ENCODE results near the gene ARHGAP21.

Gene ARHGAP21

DNA sequence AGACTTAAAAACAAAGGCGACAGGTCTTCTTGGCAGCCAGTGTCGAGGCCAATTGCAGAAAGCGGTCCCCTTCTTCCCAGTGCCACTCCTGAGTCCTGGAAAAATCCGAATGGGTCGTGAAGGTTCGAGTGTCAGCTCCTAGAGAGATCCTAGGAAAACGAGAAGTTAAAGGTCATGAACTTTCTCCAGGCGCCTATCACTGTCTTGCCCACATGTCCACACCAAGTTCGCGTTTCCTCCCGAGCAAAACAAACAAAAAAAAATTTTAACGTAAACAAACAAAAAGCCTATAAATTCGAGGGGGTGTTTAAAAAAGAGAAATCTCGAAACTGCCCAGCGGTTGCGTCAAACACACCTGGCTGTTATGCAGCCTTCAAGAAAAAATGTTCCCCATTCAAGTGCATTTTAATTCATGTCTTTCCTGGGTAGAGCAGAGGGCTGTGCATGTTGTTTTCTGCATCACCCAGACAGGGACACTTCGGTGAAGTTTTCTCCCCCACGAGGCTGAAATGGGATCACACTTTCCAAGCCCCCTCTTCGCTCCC lies 1.5 kb downstream of the ARHGAP21 start:
- DNase-seq = peak; percentile 41 to 54 (median 48)

DNA sequence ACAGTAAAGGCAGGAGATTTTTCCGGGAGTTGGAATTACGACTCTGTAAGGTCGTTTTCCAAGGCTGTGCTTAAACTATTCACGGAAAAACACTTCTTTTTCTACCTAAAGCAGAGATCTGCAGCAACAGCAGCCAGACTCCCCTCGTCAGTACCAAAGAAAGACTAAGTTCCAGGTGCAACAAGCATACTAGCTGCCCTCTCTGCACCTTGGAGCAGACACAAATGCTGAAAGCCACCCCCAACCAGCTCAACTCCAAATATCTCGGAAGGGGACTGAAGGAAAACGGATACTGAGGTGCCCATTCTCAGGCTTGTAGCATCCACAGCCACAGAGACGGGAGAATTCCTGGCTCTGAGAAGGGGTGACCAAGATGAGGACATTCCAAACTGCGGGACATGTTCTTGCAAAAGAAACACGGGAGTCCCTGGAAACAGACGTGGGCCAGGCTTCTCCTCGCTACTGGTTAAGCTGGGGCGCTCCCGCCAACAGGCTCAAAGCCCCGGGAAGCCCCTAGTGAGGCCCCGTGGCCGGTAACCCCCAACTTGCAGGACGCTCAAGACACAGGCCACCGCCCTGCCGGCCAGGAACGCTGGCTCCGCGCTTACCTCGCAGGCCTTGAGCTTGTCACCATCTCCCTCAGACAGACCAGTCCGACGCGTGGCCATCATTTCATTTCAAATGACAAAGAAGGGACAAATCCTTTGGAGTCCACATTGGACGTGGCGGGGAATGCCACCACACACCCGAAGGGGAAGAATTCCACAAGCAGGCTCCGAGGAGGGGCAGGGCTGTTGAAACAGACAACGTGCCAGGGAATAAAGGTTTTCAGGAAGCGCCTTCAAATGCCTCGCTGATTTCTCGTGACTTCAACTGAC lies 2.2 kb downstream of the ARHGAP21 start:
- peak in 2 of 3 donors; percentile 16 to 36 for DNase-seq

DNA sequence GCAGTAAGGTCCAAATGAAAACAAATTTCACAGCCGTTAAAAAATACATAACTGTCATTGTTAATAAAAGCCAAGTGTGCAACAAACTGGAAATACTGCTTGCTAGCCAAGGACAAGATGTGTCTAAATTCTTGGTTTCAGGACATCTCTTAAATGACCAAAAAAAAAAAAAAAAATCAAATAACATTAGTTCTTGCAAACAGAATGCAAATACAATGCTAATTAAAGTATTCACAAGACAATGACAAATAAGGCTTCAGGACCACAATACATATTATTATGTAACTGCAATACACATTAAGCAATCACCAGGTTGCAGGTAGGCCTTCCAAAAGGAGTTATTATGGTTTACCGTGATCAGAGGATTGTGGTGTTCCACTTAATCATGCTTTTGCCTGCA lies 3.6 kb downstream of the ARHGAP21 start:
- no peak for DNase-seq

DNA sequence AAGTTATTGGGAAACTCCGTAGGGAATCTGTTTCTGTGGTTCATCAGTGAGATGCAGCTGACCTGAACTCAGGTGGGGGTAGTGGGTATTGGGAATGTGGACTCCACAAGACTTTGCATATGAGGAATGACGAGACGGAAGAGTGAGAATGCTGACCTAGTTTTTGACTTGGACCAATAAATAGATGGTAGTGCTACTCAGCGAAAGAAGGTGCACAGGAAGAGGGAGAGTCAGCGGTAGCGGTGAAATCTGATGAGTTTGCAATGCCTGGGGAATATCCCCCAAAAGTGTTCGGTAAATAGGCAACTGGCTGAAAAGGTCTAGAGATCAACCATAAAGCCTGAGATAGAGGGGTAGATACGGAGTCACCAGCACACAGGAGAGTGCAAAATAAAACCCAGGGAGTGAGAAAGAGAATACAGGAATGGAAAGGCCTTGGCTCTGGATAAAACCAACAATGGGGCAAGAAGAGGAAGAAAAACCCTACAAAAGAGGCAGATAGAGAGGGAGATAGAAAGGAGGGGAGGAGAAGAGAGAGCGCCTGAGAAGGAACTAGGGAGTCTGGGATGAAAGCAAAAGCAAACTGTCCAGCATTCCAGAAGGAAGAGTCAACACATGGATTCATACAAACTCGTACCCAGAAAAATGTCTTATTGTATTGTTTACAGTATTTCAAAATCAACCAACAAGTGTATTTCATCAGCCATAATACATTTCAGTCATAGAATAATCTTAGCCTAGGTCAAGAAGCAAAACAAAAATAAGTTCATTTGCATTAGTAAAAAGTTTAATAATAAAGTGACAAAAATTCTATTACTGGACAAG lies 5.4 kb downstream of the ARHGAP21 start:
- DNase-seq = no peak

DNA sequence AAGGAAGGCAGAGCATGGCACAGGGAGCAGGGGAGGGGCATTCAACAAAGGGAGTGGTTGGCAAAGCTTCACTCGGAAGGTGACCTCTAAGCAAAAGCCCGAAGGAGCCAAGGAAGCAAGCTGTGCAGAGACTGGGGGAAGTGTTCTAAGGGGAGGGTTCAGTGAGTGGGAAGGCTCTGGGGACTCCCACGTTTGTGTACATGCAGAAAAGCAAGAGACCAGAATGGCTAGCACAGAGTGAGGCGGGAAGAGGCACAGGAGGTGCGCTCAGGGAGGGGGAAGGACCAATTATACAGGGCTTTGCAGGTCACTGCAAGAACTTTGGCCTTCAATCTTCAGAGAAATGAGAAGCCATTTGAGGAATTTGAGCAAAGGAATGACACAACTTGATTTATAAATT lies 7.4 kb downstream of the ARHGAP21 start:
- no peak for DNase-seq

DNA sequence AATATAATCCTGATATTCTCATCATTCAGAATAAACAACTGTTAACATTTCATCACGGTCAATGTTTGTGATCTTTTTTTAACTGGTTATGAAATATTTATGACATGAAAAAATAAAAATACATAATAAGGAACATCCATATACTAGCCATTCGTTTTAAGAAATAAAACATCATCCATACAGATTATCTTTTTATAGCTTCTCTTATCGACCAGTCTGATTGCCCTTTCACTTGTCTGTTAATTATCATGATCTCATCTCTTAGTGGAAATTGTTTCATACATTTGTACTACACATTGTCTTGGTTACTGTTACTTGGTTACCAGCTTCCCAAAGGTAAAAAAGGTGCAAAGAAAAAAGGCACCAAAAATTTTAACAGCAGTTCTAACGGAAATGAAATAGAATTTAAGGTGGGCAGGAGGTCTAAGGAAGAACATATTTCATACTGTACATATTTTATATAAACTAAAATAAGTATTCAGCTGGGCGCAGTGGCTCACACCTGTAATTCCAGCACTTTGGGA lies 8.4 kb downstream of the ARHGAP21 start:
- DNase-seq = no peak

DNA sequence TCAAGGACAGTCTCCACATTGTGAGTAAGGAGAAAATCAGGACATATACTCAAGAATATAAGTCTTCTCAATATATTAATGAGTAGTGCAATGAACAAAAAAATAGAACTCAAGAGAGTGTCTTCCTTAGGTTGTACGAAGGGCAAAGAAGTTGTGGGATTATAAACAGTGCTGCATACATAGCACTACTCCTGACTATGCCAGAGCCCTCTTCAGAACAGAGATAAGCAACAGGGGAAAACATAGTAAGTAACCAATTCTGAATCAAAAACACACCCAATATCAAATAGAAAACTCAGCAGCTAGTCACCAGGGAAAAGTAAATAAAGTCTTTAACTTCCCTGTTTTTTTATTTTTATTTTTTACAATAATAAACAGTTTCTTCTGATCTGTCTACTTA lies 10.6 kb downstream of the ARHGAP21 start:
- no peak for DNase-seq

DNA sequence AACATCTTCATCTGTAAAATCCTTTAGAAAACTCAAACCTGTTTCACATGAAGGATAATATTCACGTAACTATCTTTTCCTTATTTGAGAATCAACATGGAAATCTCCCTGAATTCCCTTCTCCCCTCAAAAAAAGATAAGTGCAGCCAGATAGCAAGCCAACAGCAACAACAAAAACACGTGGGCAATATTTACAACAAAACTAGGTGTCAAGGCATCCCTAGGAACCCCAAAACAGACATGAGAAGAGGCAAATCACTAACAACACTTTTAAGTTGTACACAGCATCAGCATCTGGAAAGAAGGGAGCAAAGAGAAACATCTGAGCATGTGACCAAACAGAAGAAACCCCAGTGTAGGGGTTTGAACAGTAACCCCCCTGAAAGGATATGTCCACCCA lies 12.2 kb downstream of the ARHGAP21 start:
- no peak for DNase-seq

DNA sequence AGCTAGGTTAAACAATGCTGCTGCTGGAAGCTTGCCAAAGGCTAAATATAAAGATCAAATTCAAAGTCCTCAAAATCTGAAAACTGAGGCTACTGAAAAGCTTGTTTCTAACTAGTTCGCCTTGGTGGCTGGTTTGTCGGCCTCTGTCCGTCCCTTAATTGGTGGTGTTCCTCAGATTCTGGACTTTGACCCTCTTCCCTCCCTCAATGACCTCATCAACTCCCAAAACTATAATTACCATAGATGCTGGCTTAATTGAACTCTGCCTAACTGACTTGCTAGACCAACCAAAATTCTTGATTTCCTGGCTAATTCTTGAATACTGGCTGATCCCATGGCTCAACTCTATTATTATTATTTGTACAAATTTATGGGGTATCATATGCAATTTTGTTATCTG lies 15.6 kb downstream of the ARHGAP21 start:
- DNase-seq = no peak

DNA sequence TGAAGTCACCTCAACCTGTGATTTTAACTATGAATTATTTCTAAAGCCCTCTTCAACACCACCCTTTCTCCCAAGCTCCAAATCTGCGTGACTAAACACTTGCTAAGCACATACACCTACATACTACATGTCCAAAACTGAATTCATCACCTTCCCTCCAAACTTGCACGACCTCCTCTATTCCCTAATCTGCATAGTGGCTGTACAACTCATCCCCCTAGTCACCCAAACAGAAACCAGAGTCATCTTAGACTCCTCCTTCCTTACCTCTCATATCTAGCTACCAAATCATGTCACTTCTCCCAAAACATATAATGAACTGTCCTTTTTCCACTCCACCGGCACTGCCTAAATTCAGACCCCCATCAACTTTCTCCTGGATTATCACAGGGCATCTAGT lies 16.2 kb downstream of the ARHGAP21 start:
- DNase-seq = peak in 1 of 3 donors; percentile 20

DNA sequence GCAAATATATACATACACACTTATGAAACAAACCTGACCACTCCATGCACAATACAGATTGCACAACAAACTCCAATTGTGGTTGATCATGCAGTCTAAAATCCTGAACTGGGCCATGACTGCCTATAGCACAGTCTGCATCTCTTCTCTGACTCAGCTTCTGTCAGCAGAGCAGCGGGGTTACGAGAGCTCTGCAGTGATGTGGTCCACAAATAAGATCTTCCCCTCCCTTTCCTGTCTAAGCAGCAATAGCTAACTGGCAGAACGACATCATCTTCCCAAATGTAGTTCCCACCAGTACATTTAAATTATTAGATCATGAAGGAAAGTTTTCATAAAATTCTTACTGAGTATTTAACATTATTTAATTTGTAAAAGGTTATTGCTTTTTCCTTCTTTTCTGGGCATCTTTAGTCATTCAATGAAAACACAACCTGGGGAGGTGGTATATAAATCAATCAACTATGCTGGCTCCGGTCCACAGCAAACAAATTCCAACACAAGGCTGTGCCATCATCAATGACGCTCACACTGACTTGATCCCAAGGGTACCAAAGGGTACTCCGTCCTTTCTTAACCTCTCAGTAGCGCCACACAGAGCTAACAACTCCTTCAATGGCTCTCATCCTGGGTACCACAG lies 17.1 kb downstream of the ARHGAP21 start:
- peak; percentile 75 to 87 (median 83) for DNase-seq

DNA sequence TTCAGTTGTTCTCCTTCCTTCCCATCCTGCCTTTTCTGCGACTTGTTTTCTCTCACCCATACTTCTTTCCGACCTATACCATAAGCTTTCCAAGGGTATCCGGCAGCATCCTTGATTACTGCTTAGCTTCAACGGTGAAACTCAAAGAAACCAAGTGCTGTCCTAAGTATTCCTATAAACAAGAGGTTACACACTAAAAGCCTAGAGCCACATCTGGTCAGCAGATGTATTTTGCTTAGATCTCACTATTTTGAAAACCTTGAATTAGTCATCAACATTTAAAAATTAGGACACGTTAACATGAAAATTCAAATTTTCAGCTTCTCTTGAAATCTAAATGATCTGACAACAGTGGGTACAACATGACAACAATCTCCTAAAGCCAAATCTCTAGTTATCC lies 20.0 kb downstream of the ARHGAP21 start:
- DNase-seq = no peak

DNA sequence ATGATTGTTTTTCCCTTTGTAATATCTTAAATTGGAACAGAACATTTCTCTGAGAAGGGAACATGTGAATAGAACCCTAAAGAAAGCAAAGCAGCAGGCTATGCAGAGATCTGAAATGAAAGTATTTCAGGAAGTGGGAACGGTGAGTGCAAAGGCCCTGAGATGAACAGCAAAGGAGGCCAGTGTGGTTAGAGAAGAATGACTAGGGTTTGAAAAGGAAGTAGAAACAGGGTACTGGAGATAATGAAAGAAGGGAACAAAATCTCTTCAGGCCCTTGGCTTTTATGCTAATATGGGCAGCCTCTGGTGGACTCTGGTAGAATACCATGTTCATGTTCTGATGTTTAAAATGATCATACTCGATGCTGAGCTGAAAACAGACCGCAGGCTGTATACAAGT lies 22.2 kb downstream of the ARHGAP21 start:
- DNase-seq = peak; percentile 15 to 44 (median 42)

DNA sequence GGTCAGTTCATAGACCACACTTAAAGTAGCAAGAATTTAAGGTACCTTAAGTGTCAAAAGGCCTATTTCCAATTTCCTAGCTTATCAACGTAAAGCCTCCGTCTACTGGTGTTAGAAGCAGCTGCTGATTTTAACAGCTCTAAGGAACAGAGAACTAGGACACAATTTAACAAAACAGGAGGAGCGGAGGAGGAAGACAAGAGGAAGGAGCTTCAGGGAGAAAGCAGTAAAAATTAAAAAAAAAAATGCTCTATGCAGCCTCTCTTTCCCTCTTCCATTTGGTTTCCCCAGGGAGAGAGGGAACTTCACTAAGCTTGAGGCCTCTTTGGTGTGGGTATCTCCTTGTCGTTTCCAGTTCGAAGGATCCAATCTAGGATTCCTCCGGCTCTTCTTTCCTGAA lies 22.7 kb downstream of the ARHGAP21 start:
- no peak for DNase-seq

DNA sequence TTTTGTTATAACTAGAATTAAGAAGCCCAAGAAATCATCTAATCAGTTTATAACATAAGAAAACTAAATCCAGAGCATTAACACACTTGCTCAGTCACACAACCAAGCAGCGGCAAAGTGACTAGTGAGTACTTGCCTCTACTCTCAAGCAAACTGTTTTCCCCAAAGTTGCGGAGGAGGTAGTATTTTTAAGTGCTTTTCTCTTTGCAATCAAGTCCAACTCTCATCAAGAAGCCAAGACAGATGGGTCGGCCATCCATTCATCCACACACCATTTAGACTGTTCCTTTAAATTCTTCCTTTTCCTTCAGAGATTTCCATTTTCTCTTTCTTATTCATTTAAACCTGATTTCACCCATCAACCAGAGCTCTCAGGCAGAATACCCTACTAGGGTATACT lies 25.4 kb downstream of the ARHGAP21 start:
- no peak for DNase-seq

DNA sequence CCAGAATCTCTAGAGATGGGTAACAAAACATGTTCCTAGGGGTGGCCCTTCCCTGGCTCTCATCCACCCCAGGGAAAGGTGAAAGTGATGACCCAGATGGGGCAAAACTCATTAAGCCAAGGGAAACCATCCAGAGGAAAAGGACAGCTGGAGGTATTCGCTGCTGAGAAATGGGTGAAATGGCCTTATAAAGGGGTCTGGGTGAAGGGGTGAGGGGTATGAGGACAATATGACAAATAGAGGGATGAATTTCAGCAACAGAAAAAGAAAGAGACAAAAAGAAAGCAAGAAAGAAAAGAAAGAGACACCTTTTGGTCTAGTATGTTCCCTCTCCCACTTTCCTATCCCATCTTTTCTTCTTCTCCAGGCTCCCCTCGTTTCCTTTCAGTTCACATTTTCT lies 26.6 kb downstream of the ARHGAP21 start:
- no peak for DNase-seq

DNA sequence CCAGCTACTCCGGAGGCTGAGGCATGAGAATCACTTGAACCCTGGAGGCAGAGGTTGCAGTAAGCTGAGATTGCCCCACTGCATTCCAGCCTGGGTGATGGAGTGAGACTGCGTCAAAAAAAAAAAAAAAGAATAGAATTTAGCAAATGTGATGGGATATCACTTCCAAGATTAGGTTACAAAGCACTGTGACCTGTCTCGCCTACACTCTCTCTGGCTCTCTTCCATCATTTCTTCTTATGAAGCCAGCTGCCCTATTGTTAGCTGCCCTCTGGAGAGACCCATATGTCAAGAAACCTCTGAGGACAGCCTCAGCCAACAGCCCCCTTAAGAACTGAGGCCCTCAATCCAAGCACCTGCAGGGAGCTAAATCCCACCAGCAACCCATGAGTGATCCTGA lies 28.2 kb downstream of the ARHGAP21 start:
- DNase-seq = no peak

DNA sequence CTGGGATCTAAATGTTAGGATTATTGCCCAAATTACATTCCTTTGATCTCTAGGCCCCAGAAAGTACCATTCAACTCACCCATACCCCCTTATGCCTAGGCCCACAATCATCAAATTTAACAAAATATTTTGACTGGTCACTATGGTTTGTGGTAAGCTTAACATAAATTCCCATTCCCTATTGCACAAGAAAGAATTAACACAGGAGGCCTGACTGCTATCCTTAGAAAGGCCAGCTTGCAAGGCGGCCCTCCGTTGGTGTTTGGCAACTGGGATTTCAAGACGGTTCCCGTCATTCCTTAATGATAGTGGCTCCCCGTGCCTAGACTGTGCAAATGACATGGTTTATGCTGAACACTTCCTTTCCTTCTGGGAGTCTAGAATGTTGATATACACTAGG lies 29.6 kb downstream of the ARHGAP21 start:
- no peak for DNase-seq

DNA sequence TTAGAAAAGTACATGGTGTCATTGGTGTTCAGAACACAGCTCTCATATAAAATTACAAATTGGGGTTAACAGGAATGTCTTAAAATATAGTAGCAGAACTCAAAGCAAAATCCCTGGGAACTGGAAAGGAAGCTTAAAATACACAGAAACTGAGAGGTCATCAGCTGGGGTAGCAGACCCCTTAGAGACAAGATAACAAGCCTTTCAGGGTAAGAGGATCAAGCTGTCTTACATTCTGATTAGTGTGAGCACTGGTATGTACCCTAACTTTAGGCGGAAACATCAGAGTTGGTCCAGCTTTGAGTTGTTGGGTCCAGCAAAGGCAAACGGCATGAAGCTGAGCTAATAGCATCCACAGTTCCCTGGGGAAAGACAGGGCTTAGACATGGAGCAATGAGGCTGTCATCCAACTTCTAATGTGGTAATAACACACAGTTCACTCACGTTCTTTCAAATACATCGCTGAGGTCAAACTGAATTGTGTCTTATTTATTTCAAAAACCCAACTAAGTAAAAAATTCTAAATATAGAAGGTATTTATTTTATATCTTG lies 32.6 kb downstream of the ARHGAP21 start:
- no peak for DNase-seq

DNA sequence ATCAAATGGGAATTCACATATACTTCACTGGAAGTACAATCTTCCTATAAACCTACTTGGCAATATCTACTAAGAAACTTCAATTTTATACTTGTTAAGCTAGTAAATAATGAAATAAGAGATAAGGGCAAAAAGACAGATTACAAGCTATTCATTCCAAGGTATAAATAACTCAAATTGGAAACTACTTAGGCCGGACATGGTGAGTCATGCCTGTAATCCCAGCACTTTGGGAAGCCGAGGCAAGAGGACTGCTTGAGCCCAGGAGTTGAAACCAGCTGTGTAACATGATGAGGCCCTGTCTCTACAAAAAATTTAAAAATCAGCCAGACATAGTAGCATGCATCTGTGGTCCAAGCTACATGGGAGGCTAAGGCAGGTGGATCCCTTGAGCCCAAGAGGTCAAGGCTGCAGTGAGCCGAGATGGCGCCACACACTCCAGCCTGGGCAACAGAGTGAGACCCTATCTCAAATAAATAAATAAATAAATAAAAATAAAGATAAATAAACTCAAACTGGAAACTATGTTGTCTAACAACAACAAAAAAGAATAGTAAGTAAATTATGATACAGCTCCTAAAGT lies 37.6 kb downstream of the ARHGAP21 start:
- no peak for DNase-seq

DNA sequence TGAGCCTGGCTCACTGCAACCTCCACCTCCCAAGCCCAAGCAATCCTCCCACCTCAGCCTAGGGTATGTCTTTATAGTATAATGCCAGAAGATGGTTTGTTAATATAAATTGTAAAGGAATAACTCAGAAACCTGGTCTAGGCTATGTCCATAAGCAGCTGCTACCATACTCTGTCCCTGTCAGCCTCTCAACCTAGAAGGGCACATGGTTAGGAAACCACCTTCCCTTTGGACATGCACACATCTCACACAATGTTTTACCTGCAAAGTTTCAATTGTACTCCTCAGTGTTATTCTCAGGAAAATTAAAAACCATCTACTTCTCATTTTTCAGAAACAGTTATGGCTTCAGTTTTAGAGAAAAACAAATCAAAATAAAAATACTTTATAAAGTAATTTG lies 40.1 kb downstream of the ARHGAP21 start:
- DNase-seq = no peak

DNA sequence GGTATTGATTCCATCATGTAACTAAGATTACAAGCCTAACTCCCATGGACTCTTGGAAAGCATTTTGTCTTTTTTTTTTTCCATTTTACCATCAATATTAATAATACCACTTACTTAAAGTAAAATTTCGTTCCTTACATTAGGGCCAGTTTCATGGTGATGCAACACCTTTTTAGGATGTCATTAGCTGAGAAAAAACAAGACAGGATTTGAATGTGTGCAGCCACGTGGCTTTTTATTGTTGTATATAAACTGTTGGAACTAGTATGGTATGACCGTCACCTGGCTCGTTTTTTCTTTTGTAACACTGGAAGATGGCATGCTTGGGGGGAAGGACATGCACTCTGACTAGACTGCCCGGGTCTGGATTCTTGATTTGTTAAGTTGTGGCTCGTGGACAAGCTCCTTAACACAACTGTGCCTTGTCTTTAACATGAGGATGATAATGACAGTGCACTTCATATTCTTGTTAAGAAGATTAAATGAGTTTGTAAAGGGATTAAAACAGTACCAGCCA lies 42.1 kb downstream of the ARHGAP21 start:
- DNase-seq = no peak
